ENCODE results near the gene KREMEN2.

DNA sequence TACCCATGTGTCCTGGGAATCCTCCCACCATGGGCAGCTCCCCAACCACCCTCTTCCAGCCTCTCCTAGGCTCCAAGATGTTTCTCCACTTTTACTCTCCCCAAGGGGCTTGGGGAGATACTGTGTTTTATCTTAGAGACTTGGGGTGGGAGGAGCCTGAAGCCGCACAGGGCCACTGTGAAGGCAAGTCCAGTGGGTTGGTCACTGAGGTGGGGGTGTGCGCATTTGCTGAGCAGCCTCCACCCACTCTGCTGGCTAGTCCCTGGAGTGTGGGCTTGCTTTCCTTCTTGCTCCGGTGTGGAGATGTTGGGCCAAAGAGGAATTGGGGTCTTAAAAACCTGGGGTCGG is 44.6 kb downstream of the KREMEN2 start:
- TF ChIP-seq, protein P1, sequence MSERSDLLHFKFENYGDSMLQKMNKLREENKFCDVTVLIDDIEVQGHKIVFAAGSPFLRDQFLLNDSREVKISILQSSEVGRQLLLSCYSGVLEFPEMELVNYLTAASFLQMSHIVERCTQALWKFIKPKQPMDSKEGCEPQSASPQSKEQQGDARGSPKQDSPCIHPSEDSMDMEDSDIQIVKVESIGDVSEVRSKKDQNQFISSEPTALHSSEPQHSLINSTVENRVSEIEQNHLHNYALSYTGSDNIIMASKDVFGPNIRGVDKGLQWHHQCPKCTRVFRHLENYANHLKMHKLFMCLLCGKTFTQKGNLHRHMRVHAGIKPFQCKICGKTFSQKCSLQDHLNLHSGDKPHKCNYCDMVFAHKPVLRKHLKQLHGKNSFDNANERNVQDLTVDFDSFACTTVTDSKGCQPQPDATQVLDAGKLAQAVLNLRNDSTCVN (CRISPR knock-in tag; IDR thresholded peaks at IDR 0.05; ENCODE audit: borderline replicate concordance): no peak
- TF ChIP-seq ATF6 (CRISPR knock-in tag; conservative IDR thresholded peaks at IDR 0.05): no peak
- TF ChIP-seq ATF3 (CRISPR knock-in tag; IDR thresholded peaks at IDR 0.05): no peak
- no peak for TF ChIP-seq TRIM22 (IDR thresholded peaks at IDR 0.05)
- no peak for TF ChIP-seq ASH2L (IDR thresholded peaks at IDR 0.05; ENCODE audit: insufficient read length, low read depth, low read length)
- no peak for TF ChIP-seq ZBTB42 (CRISPR knock-in tag; IDR thresholded peaks at IDR 0.05)
- TF ChIP-seq, protein P2, sequence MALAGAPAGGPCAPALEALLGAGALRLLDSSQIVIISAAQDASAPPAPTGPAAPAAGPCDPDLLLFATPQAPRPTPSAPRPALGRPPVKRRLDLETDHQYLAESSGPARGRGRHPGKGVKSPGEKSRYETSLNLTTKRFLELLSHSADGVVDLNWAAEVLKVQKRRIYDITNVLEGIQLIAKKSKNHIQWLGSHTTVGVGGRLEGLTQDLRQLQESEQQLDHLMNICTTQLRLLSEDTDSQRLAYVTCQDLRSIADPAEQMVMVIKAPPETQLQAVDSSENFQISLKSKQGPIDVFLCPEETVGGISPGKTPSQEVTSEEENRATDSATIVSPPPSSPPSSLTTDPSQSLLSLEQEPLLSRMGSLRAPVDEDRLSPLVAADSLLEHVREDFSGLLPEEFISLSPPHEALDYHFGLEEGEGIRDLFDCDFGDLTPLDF (CRISPR knock-in tag; IDR thresholded peaks at IDR 0.05): no peak
- TF ChIP-seq, protein P3, sequence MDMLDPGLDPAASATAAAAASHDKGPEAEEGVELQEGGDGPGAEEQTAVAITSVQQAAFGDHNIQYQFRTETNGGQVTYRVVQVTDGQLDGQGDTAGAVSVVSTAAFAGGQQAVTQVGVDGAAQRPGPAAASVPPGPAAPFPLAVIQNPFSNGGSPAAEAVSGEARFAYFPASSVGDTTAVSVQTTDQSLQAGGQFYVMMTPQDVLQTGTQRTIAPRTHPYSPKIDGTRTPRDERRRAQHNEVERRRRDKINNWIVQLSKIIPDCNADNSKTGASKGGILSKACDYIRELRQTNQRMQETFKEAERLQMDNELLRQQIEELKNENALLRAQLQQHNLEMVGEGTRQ (IDR thresholded peaks at IDR 0.05; ENCODE audit: low read depth, low read length): no peak
- TF ChIP-seq, protein P3 (CRISPR knock-in tag; IDR thresholded peaks at IDR 0.05; ENCODE audit: borderline replicate concordance): no peak
- TF ChIP-seq CBFB (CRISPR knock-in tag; IDR thresholded peaks at IDR 0.05): no peak
- TF ChIP-seq RFXANK (CRISPR knock-in tag; IDR thresholded peaks at IDR 0.05): no peak

All from HepG2 (cell line).